ENCODE results near the gene CALCOCO1.
"Not testable (repeated sequence)": the region's sequence is repeated elsewhere in the genome, so short reads cannot be mapped to it uniquely, and the experiment has no call there.

Gene CALCOCO1

DNA sequence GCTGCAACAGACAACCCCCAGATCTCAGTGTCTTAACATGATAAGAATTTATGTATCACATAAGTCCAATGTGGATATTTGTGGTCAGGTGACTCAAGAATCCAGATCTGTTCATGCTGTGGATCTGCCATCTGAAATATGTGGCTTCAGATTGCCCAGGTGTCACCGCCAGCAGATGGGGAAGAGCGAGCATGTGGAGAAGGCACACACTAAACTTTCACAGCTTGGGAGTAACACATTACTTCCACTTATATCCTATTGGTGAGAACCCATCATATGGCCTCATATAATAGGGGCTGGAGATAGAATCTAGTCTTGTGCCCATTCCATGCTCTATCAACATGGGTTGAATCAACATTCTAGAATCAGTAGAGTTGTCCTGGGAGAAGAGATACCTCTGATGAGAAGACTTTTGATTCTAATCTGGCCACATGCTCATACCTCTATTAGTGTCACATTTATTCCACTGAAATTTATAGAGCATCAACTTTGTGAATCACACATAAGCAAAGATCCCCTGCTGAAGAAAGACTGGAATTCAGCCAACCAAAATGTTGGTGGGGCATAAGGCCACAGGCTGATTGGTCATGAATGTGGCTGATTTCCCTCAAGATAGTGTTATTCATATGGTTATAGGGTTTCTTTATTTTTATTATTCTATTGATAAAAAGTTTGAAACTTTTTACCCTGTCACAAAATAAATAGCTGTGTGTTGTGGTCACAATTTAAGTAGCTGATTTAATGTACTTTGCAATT is 6.0 kb upstream of the CALCOCO1 start:
- DNase-seq: no peak

DNA sequence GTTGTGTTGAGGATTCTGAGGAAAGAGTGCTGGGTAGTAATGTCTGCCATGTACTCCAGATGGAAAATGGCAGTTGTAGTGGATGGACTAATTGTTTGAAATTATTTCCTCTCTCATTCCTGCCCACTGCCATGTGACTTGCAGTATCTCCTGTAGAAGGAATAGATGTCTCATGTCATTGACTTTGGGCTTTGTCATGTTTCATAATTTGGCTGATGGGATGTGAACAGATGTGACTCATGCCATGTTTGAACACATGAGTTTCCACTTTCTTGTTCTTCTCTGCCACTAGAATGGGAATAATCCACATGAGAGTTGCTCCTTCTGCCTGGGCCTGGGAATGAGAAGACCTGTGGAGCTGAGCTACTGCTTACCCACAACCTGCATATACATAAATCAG is 2.4 kb upstream of the CALCOCO1 start:
- no peak for DNase-seq

DNA sequence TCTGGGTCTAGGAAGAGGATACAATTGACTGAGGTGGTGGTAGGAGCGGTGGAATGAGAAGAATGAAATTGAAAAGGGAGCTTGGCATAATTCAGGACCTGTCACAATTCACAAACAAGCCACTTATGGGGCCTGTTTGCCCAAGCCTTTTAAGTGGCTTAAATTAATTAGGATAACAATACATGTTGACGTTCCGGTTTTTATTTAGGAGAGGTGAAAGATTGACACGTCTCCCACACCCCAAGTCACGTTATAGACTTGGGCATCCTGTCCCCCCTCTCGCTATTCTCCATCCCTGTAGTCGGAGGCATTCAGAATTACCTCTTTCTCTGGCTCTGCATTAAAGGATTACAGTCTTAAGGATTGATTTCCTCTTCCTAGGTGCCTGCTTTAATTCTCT is 954 bp upstream of the CALCOCO1 start:
- DNase-seq: no peak

DNA sequence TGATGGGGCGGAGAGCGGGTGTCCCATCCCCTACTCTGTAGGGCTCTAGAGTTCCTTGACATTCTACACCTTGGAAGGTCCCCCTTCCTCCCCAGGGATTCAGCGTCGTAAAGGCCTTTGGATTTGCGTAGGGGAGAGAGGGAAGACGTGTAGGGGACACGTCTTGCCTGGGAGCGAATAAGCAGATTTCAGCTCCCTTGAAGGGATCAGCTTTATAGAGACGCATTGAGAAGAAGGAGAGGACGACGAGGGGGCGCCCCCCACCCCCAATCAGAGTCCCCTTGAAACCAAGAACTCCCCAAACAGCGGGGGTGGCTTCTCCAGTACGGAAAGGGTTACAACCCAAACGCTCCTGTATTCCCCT is 324 bp downstream of the CALCOCO1 start:
- DNase-seq: no peak

DNA sequence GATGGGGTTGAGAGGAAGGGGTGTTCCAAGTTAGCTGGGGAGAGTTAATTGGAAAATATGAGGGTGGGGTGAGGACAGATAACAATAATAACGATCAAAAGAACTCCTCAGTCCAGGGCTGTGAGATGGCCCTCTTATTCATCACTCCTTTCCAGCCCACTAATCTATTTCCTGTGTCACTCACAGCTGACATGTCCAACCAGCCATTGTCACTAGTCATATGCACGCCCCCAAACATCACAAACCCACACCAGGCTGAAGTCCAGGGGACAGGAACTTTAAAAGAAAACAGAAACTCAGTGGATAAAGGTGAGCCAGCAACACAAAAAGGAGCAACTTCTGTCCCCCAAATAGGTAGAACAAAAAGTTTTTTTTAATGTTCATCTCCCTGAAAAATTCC is 911 bp downstream of the CALCOCO1 start:
- no peak for DNase-seq

DNA sequence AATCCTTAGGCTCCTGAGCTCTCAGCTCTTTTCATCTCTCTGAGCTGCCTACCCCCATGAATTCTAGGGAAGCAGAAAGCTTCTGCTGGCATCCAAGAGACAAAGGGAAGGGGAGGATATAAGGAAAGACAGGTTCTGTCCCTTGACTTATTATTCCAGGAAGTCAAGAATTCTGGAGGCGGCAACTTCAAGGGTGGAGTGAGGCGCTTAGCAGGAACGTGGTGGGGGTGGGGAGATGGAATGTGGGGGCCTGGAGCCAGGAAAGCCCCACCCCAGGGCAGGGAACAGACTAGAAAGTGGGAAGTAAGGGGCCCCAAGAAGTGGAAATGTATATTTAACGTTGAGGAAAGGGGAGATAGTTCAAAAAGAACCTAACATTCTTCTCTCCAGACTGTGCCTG is 1.4 kb downstream of the CALCOCO1 start:
- DNase-seq: no peak

DNA sequence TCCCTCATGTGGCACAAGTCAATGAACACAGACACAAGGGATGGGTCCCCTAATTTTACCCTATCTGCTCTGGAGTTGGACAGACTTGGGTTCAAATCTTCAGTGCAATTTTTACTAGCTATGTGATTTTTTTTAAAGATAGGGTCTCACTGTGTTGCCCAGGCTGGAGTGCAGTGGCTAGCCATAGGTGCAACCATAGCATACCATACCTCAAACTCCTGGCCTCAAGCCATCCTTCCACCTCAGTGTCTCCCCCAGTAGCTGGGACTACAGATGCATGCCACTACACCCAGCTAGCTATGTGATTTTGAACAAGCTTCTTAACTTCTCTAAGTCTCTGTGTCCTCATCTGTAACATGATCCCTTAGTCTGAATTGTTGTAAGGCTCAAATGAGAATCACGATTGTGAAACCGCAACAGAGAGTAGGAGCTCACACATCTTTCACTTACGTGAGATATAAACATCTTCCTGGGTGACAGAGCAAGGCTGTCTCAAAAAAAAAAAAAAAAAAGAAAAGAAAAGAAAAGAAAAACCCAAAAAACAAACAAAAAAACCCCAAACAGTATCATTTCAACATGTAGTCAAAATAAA is 4.7 kb downstream of the CALCOCO1 start:
- no peak for DNase-seq

DNA sequence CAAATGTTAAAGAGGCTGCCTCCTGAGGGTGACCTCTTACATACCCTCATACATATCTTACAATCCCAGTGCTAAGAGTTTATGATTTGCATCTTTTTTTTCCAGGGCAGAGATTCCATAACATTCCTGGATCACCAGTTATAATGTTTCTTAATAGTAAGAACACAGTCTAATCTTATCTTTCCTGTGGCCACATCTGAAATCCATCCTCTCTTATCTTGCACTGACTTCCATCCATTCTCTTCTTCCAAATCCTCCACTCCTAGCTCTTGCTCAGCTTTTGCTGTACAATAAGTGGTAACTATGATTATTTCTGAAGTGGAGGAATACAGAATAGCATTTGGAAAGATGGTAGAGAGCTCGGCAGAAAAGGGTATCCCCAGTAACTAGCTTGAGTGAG is 6.3 kb downstream of the CALCOCO1 start:
- DNase-seq: no peak

DNA sequence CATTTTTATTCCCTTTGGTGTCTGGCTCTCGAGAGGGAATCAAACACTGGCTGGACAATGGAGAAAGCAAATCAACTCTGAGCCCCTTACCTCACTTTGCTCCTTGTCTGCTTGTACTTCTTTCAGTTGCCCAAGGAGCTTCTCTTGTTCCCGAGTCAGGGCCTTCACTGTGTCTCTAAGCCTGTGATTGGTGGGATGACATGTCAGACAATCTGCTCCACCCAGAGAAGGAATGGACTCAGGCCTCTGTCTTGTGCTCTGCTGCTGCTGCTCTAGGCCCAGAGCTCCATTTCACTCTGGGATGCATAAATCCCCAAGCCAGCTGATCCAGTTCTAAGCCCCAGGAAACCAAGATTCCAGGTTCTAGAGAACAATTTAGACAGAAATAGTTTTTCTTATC is 7.6 kb downstream of the CALCOCO1 start:
- DNase-seq: no peak

DNA sequence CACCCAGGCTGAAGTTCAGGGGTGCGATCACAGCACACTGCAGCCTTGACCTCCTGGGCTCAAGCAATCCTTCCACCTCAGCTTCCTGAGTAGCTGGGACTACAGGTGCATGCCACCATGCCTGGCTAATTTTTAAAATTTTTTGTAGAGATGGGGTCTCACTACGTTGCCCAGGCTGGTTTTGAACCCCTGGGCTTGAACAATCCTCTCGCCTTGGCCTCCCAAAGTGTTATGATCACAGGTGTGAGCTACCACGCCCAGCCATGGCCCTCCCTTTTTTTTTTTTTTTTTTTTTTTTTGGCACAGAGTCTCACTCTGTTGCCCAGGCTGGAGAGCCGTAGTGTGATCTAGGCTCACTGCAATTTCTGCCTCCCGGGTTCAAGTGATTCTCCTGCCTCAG is 8.7 kb downstream of the CALCOCO1 start:
- not testable (repeated sequence) for DNase-seq

DNA sequence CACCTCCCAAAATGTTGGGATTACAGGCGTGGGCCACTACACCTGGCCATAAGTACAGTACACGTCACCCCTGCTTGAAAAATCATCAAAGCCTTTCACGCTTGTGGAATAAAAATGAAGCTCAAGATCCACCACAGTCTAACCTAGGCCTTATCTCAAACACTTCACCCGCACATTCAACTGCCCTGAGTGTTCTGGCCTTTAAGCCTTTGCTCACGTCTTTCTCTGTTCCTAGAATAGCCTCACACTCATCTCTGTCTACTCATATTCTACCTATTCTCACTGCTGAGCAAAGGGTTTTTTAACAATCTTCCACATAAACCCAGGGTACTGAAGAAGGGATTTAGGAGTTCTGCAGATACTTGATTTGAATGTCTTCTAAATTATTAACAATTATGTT is 9.9 kb downstream of the CALCOCO1 start:
- no peak for DNase-seq

DNA sequence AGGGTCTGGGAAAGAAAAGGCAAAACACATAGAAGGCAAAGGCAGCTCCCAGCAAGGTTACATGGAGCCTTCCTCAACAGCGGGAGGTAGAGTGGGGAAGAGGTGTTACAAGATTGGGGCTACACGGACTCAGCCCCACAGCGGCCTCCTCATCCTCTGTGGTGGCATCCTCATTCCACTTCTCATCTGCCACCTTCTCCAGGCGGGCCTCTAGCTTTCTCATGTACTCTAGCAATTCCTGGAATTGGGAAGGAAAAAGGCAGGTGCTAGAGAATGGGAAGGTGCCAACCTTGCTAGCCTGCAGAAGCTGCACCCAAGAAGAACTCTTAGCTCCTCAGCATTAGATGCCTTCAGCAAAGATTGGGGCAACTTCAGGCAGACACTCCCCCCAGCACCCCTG is 13.2 kb downstream of the CALCOCO1 start:
- no peak for DNase-seq

DNA sequence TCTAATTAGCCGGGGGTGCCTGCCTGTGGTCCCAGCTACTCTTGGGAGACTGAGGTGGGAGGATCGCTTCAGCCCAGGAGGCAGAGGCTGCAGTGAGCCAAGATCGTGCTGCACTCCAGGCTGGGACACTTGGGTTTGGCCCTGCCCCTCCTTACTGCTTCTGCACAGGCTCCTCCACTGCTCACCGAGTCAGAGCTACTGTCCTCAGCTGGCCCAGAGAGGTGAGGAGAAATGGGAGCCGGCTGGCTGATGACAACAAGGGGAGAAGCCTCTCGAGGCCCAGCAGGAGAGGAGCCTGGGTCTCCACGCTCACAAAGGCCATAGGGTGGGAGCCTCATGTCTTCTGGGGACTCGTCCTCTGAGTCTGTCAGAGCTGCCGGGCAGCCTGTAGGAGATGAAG is 13.7 kb downstream of the CALCOCO1 start:
- DNase-seq: no peak

DNA sequence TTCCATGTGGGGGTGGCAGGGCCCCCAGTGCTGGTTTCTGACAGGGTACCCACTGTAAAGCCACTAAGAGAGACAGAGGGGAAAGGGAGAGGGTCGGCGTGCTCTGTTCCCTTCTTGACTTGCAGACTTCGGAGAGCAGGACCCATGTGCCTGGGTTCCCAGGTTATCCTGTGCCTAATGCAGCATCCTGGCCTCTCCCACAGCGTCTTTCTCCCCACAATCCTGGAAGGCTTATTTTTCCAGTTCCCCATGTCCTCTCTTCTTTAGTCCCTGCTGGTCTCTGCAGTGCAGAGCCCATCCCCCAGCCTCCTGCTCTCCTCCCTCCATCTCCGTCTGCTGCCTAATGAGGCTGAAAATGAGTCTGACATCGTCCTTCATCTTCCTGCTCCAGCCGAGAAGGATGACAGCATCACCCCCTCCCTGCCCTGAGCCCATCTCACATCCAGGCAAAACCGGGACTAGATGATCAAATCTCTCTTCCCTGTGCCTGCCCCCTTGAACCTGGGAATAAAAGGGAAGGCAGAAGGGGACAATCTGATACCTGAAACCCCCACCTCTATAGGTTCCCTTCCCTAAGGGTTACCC is 15.1 kb downstream of the CALCOCO1 start:
- no peak for DNase-seq

DNA sequence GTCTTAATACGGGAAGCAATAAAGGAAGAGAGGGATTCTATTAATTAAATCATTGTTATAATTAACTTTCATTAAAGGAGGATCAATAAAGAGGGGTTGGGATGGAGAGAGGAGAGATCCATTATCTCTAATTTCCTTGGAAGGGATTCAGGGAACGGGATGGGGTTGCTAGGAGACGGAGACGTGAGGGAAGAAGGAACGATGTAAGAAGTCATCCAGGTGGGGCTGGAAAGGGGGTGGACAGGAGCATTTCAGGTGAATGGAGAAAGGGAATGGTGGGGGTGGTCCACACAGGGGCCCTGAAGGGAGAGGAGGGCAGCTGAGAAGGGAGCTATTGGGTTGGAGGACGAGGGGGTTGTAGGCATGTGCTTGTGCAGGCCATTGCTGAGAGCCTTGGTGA is 17.2 kb downstream of the CALCOCO1 start:
- no peak for DNase-seq

DNA sequence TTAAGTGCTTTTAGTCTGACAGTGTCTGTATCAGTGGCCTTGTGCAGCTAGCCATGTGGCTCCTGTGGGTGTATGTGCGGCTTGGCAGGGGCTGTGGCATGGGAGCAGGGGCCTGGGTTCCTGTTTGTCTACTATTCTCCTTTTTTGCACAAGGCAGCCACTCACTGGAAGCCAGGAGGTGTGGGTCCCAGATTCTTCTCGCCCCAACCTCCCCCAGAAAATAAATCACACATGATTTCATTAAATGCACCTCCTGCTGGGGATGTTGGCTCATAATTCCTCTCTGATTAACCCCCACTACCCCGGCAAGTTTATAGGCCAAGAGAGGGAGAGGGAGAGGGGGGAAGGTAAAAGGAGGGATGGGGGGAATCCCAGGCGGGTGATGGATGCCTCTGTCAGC is 17.6 kb downstream of the CALCOCO1 start:
- no peak for DNase-seq

DNA sequence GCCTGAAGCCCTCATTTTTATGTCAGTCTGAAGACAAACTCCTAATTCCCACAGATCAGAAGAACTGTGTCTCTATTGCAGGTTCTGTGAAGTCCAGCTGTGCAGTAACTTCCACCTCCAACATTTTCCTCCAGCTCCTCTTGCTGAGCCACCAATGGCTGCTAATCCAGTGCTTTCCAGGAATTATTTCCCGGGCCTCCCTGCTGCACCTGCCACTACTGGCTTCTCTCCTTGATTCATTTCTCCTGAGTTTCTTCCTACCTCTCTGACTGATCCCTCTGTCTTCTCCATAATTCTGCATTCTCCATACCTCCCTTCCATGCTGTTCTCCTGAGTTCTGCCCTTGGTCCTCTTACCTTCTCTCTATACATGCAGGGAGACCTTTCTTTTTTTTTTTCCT is 21.2 kb downstream of the CALCOCO1 start:
- no peak for DNase-seq

DNA sequence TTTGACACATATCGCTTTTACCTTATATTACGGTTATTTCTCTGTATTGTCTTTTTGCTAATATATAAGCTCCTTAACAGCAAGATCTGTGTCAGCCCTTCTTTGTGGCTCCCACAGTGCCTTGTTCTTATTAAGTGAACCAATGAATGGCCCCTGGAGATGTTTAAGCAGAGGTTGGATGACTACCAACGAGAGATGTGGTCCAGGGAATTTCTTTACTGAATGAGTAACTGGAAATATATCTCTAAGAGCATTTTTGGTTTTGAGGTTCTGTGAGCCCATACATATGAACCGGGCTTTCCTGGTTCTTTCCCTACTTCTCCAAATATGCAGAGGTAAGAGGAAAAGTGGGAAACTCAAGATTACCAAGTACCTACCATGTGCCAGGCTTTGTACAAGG is 23.5 kb downstream of the CALCOCO1 start:
- DNase-seq: no peak

DNA sequence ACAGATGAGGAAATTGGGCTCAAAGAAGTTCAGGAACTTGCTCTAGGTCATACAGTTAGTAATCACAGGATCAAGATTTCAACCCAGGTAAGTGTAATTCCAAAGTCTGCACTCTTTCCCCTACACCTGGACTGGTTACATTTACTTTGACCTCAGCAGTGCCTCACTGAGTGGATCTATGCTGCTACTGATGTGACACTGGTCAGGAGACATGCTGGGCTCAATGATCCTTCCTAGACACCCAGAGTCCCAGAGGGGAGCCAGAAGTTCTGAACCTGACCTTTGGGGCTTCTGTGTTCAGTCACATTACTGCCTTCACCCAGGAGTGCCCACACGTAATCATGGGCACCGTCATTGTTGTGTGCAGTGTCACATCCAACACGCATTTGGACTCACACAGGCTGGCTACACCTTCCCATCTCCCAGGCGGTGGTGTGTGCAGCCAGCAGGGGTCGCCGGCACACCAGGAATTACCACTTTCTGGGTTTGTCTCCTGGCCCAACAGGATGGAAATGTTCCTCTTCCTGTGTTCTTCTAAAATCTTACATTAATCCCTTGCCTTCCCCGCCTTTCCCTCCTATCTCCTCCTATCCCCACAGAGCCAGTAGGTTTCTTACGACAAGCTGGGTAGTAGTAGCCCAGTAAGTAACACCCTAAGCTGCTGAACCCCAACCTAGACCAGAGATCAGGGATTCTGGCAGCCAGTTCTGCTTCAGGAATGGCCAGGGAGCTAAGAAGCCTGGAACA is 25.6 kb downstream of the CALCOCO1 start:
- peak; percentile 39 for DNase-seq

DNA sequence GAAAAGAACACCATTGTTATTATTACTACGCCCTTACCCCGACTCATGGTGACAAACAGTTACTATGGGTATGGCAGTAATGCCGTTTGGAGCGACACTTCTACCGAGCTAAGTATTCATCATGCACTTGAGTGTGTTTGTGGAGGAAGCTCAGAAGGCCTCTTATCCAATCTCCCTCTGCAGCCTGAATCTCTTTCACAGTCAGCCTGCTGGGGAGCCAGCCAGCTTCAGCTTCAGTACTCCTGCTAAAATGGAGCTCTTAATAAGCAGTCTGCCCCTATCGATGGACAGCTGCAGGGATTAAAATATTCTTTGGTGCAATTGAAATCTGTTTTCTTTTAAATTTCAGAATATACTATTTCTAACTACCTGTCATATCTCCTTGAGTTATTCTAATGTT is 26.7 kb downstream of the CALCOCO1 start:
- peak; percentile 43 for DNase-seq

DNA sequence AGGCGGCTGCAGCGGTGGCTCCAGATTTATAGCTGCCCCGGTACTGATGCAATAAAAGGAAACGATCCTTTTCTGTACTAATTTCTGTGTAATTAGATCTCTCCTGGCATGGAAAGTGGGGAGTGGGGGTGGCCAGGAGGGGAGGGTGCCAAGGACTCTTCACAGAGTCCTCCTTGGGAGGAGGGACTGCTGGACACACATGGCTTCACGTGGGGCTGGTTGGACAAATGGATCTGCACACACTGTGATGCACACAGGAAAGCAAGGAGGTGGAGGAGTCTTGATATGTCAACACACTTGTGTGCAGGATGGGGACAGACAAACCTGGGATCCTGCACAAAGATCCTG is 27.6 kb downstream of the CALCOCO1 start:
- no peak for DNase-seq

DNA sequence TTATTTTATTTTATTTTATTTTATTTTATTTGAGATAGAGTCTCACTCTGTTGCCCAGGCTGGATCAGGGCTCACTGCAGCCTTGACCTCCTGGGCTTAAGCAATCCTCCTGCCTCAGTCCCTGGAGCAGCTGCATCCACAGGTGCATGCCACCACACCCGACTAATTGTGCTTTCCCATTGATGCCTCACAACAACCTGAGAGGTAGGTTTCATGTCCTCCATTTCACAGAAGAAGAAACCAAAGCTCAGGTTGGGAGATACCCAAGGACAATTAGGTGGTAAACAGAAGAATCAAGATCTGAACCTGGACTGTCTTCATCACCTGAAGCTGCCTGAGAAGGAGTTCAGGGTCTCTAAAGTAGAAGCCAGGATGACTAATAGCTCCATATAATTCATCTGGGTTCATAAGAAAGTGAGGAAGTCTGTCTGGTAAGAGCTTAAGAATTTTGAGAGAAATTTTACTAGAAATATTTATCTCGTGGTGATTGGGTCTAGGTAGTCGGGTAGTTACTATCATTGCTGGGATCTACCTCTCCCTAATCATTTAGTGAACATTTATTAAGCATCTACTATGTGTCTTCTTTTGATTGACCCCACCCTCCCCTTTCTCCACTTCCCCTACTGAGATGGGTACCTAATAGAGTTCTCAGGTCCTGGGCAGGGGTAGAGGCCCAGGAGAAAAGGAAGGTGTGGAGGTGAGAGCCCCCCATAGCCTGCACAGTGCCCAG is 28.1 kb downstream of the CALCOCO1 start:
- no peak for DNase-seq

DNA sequence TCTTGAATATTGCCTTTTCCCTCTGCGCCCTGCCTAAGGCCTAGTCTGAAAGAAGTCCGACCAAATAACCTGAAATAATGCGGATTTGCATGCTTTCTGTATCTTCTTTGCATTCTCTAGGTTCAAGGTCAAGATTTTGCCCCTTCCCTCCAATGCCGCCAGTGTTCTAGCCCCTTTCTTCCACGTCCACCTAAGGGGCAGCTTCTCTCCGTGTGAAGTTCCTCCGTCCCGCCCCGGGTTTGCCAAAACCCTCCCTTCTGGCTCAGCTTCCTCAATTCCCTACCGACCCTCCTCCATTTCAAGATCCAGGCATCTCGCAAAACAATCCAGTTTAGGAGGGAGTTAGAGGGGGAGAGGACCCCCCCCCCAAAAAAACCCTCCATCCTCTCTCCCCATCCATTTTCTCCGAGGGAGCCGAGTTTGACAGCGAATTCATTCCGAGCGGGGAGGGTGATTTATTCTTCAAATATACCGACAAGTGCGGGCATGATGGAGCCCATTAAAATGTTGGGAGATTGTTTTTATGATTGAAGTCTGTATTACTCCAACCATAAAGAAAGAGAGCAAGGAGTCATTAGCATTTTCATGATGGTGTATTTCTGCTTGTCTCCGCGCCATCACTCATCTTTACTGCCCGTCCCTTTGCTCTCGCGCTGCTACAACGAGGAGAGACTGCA is 30.5 kb downstream of the CALCOCO1 start:
- DNase-seq: peak; percentile 49
